ENCODE data around the gene TUBB4A. TPM values are rescaled to one million over a fixed set of nuclear protein-coding genes. Genes with fewer than 3 reads are reported as not detected.
"Not testable (repeated sequence)": the region's sequence is repeated elsewhere in the genome, so short reads cannot be mapped to it uniquely, and the experiment has no call there.

The TUBB4A gene
- total RNA-seq, 2 donors from 2014 or later: 2.6 to 2.7 TPM

DNA sequence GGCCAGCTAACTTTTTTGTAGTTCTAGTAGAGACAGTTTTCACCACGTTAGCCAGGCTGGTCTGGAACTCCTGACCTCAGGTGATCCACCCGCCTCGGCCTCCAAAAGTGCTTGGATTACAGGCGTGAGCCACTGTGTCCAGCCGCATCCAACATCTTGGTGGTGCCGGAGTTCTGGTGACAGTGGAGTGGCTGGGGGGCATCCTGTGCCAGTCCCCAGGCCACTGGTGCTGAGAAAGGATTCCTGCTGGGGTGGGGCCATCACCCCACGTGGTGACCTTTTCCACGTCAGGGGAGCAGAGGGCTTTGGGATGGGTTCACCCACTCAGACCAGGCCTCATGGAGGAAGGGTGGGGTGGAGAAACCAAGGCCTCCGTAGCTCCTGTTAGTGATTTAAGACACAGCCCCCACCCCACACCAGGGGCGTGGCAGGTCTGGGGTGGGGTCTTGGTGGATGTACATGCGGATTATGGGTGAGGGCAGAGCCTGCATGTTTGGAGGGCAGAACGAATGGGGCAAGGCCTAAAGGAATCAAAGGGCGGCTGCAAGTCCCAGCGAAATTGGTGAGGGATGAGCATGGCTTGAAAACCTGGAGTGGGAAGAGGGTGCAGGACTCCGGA lies 12.9 kb upstream of the TUBB4A start:
- peaks cover 32% of the 10 kb centered on the region for H3K4me1 Mint-ChIP-seq
- no peaks in the 10 kb centered on the region for H3K9me3 Mint-ChIP-seq
- peaks cover 5% of the 10 kb centered on the region for H3K36me3 Mint-ChIP-seq (ENCODE audit: low read depth)
- H3K4me3 Mint-ChIP-seq: peak overlapping the region; percentile 82
- no peak overlapping the region for H3K27ac Mint-ChIP-seq
- no peaks in the 10 kb centered on the region for H3K27me3 Mint-ChIP-seq
- no peak for ATAC-seq (replicated peaks)

DNA sequence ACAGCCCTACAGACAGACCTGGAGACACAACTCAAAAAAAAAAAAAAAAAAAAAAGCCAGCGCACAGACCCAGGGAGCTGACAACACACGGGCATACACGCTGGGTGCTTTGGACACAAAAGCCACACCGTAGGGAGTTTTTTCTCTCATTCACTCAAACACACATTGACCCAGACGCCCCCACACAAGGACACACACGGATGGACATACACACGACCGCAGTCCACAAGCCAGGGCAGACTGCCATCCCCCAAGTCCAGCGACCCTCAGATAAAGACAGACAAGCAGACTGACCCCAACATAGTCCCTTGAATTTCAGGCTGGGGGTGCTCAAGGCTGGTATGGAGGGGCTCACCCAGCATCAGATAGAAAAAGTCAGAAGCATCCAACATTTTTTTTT lies 12.0 kb upstream of the TUBB4A start:
- H3K4me1 Mint-ChIP-seq: peaks cover 26% of the 10 kb centered on the region
- peaks cover 2% of the 10 kb centered on the region for H3K36me3 Mint-ChIP-seq (ENCODE audit: low read depth)
- H3K4me3 Mint-ChIP-seq: no peak overlapping the region
- H3K27ac Mint-ChIP-seq: no peak overlapping the region
- no peaks in the 10 kb centered on the region for H3K27me3 Mint-ChIP-seq
- H3K9me3 Mint-ChIP-seq: no peaks in the 10 kb centered on the region
- ATAC-seq (replicated peaks): no peak

- Mint-ChIP-seq H3K4me3 (no peak overlapping the region), H3K27me3 (no peaks in the 10 kb centered on the region), H3K27ac (no peak overlapping the region), H3K36me3 (ENCODE audit: low read depth) (no peaks in the 10 kb centered on the region), H3K9me3 (no peaks in the 10 kb centered on the region), H3K4me1 (no peaks in the 10 kb centered on the region)
- no peak for ATAC-seq (replicated peaks)
Measured at GRCh38 chr19:6510618-6511017, 8.5 kb upstream of the TUBB4A start.

GRCh38 chr19:6509118-6509971 lies 7.2 kb upstream of the TUBB4A start:
- H3K27ac Mint-ChIP-seq: no peak overlapping the region
- H3K27me3 Mint-ChIP-seq: no peaks in the 10 kb centered on the region
- peaks cover 4% of the 10 kb centered on the region for H3K4me1 Mint-ChIP-seq
- no peak overlapping the region for H3K4me3 Mint-ChIP-seq
- H3K36me3 Mint-ChIP-seq (ENCODE audit: low read depth): no peaks in the 10 kb centered on the region
- ATAC-seq (replicated peaks): no peak
- no peaks in the 10 kb centered on the region for H3K9me3 Mint-ChIP-seq

- not testable (repeated sequence) for H3K4me3 Mint-ChIP-seq
Measured at GRCh38 chr19:6508028-6508771, 6.1 kb upstream of the TUBB4A start.

GRCh38 chr19:6503407-6504201 lies 1.5 kb upstream of the TUBB4A start:
- Mint-ChIP-seq H3K4me3 (peak overlapping the region; percentile 77), H3K9me3 (no peaks in the 10 kb centered on the region), H3K27ac (no peak overlapping the region), H3K27me3 (peaks cover 15% of the 10 kb centered on the region), H3K4me1 (peaks cover 8% of the 10 kb centered on the region), H3K36me3 (ENCODE audit: low read depth) (no peaks in the 10 kb centered on the region)
- no peak for ATAC-seq (replicated peaks)

More at GRCh38 chr19:6508028-6508771, 6.1 kb upstream of the TUBB4A start:
- H3K9me3 Mint-ChIP-seq; H3K27ac Mint-ChIP-seq; H3K27me3 Mint-ChIP-seq; H3K4me1 Mint-ChIP-seq; ATAC-seq (replicated peaks); H3K36me3 Mint-ChIP-seq (ENCODE audit: low read depth): not testable (repeated sequence)

DNA sequence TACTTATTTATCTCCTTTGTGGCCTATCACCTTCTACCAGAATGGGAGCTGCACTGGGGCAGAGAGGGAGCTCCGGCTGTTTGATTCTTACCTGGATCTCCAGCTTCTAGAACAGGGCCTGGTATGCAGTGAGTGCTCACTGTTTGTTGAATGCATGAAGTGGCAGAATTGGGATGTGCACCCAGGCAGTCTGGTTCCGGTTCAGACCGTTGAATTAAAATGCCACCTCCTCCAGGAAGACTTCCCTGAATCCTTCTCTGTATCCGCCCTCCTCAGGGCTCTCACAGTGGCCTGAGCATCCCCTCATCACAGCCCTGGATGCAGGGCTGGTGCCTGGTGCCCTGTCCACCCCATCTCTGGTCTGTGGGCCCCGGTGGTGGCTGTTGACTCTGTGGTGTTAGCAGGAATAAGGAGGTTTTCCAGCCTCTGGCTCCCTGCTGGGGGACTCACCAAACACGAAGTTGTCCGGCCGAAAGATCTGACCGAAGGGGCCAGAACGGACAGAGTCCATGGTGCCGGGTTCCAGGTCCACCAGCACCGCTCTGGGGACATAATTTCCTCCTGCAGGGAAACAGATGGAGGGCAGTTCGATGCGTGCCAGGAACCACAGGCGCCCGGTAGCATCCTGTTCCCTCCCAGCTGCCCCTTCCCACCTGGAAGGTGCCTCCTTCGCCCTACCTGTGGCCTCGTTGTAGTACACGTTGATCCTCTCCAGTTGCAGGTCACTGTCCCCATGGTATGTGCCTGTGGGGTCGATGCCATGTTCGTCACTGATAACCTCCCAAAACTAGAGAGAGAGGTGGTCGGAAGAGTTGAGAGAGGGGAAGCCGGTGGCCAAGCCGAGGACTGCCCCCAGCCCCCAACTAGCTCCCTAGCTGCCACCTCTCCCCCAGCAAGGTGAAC lies 1.0 kb downstream of the TUBB4A start:
- Mint-ChIP-seq H3K4me1 (peaks cover 8% of the 10 kb centered on the region), H3K4me3 (peak overlapping the region; percentile 77), H3K36me3 (ENCODE audit: low read depth) (no peaks in the 10 kb centered on the region), H3K27me3 (peaks cover 15% of the 10 kb centered on the region), H3K27ac (no peak overlapping the region), H3K9me3 (no peaks in the 10 kb centered on the region)
- ATAC-seq (replicated peaks): no peak

- no peak overlapping the region for H3K27ac Mint-ChIP-seq
Measured at GRCh38 chr19:6499052-6499790, 2.9 kb downstream of the TUBB4A start.

DNA sequence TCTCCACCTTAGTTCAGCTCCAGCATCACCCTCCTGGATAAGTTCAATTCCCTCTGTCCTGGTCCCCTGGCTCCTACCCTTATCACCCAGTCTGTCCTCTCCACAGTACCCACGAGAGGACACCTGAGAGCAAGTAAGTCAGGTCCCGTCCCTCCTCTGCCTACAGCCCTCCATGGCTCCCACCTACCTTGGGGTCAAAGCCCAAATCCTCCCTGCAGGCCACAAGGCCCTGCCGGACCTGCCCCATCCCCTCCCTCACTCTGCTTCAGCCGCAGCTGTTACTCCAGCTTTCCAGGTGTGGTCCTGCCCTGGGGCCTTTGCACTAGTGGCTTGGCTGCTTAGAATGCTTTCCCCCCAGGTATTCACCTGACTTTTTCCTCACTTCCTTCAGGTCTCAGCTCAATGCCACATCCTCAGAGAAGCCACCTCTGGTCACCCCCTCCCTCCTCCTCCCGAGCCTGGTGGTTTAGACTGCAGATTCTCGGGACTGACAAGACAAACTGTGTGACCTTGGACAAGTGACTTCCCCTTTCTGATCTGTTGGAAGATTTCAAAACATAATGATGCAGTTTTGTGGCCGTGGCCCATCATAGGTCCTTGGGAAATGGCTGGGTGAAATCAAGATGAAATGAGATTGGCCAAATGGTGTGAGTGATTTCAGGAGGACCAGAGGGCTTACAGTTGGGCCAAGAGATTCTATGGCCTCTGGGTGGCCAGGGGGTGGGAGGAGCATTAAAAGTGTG lies 3.6 kb downstream of the TUBB4A start:
- ATAC-seq (replicated peaks): no peak

More at GRCh38 chr19:6499052-6499790, 2.9 kb downstream of the TUBB4A start:
- H3K27me3 Mint-ChIP-seq: peaks cover 15% of the 10 kb centered on the region
- no peak overlapping the region for H3K4me3 Mint-ChIP-seq
- H3K4me1 Mint-ChIP-seq: peaks cover 4% of the 10 kb centered on the region
- H3K9me3 Mint-ChIP-seq: no peaks in the 10 kb centered on the region
- no peaks in the 10 kb centered on the region for H3K36me3 Mint-ChIP-seq (ENCODE audit: low read depth)
- ATAC-seq (replicated peaks): no peak

DNA sequence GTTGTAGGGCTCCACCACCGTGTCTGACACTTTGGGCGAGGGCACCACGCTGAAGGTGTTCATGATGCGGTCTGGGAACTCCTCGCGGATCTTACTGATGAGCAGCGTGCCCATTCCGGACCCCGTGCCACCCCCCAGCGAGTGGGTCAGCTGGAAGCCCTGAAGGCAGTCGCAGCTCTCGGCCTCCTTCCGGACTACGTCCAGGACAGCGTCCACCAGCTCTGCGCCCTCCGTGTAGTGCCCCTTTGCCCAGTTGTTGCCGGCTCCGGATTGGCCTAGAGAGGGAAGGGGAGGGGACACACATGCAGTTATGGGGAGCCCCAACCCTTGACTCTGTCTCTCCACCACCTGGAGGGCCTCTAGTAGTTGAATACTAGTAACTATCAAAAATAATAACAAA lies 6.2 kb downstream of the TUBB4A start:
- no peak for ATAC-seq (replicated peaks)
- Mint-ChIP-seq H3K27me3 (peaks cover 3% of the 10 kb centered on the region), H3K9me3 (peaks cover 3% of the 10 kb centered on the region), H3K36me3 (ENCODE audit: low read depth) (no peaks in the 10 kb centered on the region), H3K4me1 (peaks cover 9% of the 10 kb centered on the region), H3K27ac (no peak overlapping the region), H3K4me3 (no peak overlapping the region)

More for the DNA sequence above, 3.6 kb downstream of the TUBB4A start:
- no peak overlapping the region for H3K27ac Mint-ChIP-seq
- peaks cover 4% of the 10 kb centered on the region for H3K4me1 Mint-ChIP-seq
- H3K27me3 Mint-ChIP-seq: peaks cover 11% of the 10 kb centered on the region
- no peaks in the 10 kb centered on the region for H3K36me3 Mint-ChIP-seq (ENCODE audit: low read depth)
- no peaks in the 10 kb centered on the region for H3K9me3 Mint-ChIP-seq
- no peak overlapping the region for H3K4me3 Mint-ChIP-seq

DNA sequence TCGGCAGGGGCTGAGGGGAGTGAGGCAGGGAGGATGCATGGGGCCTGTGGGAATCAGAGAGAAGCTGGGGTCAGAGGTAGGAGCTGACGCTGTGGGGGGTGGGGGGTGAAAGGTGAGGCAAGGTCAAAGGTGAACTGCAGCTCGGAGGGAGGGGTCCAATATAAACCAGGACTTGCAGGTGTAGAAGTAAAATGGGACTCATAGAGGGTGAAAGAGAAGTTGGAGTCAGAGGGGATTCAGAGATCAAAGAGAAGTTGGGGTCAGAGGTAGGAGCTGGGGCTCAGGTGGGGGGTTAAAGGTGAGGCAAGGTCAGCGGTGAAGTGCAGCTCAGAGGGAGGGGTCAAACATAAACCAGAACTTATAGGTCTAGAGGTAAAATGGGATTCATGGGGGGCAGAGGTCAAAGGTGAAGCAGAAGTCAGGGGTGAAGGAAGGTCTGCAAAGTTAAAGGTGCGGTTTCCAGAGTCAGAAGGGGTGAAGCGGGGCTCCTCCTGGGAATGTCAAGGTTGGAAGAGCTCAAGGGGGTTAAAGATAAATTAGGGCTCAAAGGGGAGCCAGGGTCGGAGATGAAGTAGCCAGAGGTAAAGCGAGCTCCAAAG lies 7.6 kb downstream of the TUBB4A start:
- H3K4me1 Mint-ChIP-seq: peaks cover 18% of the 10 kb centered on the region
- H3K36me3 Mint-ChIP-seq (ENCODE audit: low read depth): no peaks in the 10 kb centered on the region
- peaks cover 3% of the 10 kb centered on the region for H3K27me3 Mint-ChIP-seq
- no peak overlapping the region for H3K4me3 Mint-ChIP-seq
- peaks cover 3% of the 10 kb centered on the region for H3K9me3 Mint-ChIP-seq
- no peak for ATAC-seq (replicated peaks)
- no peak overlapping the region for H3K27ac Mint-ChIP-seq
